WERI-Rb-1 (cell line): Measurements from ENCODE around the gene FAM227B.
"Not testable (repeated sequence)": the region's sequence is repeated elsewhere in the genome, so short reads cannot be mapped to it uniquely, and the experiment has no call there.

Experiments
- DNase-seq: peaks from one replicate; pipeline ENCODE4 v3.0.0-alpha.2; 2020
- H3K27ac ChIP-seq: fragments of 250-450 bp; sonication (Bioruptor Pico); 2 replicates; pipeline ENCODE4 v1.5.1; 2020; ENCODE audit warnings: mild to moderate bottlenecking, moderate library complexity
- H3K27me3 ChIP-seq: fragments of 250-450 bp; sonication (Bioruptor Pico); 2 replicates; pipeline ENCODE4 v1.5.1; 2021; ENCODE audit warnings: mild to moderate bottlenecking, low read depth, moderate library complexity; ENCODE audit not compliant: insufficient read depth, severe bottlenecking
- H3K36me3 ChIP-seq: fragments of 250-450 bp; sonication (Bioruptor Pico); 2 replicates; pipeline ENCODE4 v1.5.1; 2020; ENCODE audit warnings: mild to moderate bottlenecking, moderate library complexity
- H3K4me3 ChIP-seq: 2 replicates; pipeline ENCODE4 v1.5.1; 2011; ENCODE audit warnings: low read depth, mild to moderate bottlenecking, control low read depth, low read length
- H3K9me3 ChIP-seq: fragments of 250-450 bp; sonication (Bioruptor Pico); 2 replicates; pipeline ENCODE4 v1.5.1; 2021; ENCODE audit warnings: mild to moderate bottlenecking, moderate library complexity; ENCODE audit not compliant: severe bottlenecking
- TF ChIP-seq, protein P1 (sequence below): IDR thresholded peaks from 2 replicates; pipeline ENCODE4 v1.5.1; 2011; ENCODE audit warnings: low read depth, mild to moderate bottlenecking, control low read depth, inconsistent platforms, low read length

Gene FAM227B

DNA sequence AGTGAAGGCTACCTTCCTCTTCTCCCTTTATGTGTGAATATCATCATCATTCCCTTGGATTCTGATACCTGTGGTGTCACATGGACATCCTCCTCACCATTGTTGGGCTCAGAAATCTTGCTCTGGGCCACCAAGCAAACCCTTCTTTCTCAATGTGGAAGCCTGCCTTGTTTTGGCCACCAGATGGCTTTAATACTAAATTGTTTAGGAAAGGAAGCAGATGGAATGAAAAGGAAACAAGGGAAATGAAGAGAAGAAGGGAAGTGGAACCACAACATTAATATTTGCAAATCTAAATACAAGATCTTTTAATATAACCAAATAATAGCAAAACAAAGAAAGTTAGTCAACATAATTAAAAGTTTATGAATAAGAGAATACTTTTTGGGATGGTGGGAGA is 14.0 kb downstream of the FAM227B start:
- DNase-seq: no peak

DNA sequence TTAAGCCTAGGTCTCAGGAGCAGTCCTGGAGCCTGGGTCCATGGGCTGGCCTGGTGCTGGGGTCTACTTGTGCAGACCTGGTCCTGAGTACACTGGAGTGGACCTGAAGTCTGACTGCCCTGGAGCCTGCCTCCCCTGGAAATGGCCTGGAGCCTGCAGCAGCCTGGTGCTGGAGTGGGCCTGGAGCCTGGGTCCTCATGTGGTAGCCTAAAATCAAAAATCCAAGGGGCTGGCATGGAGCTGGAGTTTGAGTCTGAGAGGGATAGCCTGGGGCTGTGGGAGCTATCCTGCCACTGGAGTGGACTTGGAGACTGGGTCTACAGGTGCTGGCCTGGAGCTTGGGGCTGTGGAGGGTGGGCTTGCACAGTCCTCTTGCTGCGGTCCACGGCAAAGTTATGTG is 15.0 kb downstream of the FAM227B start:
- TF ChIP-seq, protein P1, sequence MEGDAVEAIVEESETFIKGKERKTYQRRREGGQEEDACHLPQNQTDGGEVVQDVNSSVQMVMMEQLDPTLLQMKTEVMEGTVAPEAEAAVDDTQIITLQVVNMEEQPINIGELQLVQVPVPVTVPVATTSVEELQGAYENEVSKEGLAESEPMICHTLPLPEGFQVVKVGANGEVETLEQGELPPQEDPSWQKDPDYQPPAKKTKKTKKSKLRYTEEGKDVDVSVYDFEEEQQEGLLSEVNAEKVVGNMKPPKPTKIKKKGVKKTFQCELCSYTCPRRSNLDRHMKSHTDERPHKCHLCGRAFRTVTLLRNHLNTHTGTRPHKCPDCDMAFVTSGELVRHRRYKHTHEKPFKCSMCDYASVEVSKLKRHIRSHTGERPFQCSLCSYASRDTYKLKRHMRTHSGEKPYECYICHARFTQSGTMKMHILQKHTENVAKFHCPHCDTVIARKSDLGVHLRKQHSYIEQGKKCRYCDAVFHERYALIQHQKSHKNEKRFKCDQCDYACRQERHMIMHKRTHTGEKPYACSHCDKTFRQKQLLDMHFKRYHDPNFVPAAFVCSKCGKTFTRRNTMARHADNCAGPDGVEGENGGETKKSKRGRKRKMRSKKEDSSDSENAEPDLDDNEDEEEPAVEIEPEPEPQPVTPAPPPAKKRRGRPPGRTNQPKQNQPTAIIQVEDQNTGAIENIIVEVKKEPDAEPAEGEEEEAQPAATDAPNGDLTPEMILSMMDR: no peak
- H3K4me3 ChIP-seq: no peak overlapping the region
- no peak overlapping the region for H3K27ac ChIP-seq
- H3K27me3 ChIP-seq: no peaks in the 10 kb centered on the region
- no peaks in the 10 kb centered on the region for H3K36me3 ChIP-seq
- peaks cover 8% of the 10 kb centered on the region for H3K9me3 ChIP-seq
- no peak for DNase-seq

More for the DNA sequence above, 14.0 kb downstream of the FAM227B start:
- no peaks in the 10 kb centered on the region for H3K36me3 ChIP-seq
- peaks cover 8% of the 10 kb centered on the region for H3K9me3 ChIP-seq
- TF ChIP-seq, protein P1: no peak
- no peak overlapping the region for H3K4me3 ChIP-seq
- no peak overlapping the region for H3K27ac ChIP-seq
- H3K27me3 ChIP-seq: no peaks in the 10 kb centered on the region

DNA sequence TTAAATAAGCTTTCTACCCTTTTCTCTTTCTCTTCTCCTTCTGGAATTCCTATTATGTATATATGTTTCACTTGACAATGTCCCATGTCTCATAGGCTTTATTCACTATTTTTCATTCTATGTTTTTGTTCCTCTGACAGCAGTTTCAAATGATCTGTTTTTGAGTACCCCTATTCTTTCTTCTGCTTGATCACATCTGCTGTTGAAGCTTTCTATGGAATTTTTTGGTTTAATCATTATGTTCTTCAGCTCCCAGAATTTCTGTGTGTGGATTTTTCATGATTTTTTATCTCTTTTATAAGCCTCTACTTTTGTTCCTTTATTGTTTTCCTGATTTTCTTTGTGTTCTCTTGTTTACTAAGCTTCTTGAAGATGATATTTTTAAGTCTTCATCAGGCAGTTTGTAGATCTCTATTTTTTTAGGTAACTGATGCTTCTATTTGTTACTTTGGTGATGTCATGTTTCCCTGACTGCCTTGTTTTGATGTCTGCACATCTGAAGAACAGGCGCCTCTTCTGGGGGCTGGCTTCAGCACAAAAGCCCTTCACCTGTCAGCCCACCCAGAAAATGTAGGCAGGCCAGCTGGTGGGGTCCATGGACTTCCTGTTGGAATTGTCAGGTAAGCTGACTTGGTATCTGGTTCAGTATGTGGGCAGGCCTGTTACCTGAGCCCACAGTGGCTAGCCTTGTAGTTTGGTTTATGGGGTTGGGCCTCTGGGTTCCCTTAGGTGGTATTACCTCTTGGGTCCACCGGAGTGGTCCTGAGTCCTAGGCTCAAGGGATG is 15.8 kb downstream of the FAM227B start:
- no peaks in the 10 kb centered on the region for H3K36me3 ChIP-seq
- no peak overlapping the region for H3K4me3 ChIP-seq
- H3K27ac ChIP-seq: no peak overlapping the region
- TF ChIP-seq, protein P1: no peak
- DNase-seq: no peak
- peaks cover 8% of the 10 kb centered on the region for H3K9me3 ChIP-seq
- no peaks in the 10 kb centered on the region for H3K27me3 ChIP-seq

DNA sequence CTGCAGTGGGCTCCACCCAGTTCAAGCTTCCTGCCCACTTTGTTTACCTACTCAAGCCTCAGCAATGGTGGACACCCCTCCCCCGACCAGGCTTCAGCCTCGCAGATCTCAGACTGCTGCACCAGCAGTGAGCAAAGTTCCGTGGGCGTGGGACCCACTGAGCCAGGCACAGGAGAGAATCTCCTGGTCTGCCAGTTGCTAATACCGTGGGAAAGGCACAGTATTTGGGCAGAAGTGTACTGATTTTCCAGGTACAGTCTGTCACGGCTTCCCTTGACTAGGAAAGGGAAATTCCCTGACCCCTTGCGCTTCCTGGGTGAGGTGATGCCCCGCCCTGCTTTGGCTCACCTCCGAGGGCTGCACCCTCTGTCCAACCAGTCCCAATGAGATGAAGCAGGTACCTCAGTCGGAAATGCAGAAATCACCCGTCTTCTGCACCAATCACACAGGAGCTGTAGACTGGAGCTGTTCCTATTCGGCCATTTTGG is 27.7 kb downstream of the FAM227B start:
- H3K27me3 ChIP-seq, H3K36me3 ChIP-seq, H3K9me3 ChIP-seq, H3K4me3 ChIP-seq, DNase-seq, H3K27ac ChIP-seq: not testable (repeated sequence)

DNA sequence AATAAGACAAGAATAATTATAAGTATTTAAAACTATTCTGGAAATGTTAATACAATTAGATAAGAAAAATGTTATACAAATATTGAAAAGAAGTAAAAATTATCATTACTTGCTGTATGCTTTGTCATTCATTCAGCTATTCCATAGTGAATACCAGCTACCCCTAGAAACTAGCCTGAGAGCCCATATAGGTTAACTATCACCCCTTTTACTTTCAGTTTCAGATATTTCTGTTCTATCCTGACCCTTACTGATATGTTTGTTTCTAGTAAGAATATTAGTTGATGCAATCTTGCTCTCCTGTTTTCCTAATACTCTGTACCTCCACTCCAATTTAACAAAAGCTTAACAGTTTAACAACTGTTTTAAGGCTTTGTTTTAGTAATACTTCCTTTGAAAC is 31.6 kb downstream of the FAM227B start:
- H3K4me3 ChIP-seq: no peak overlapping the region
- H3K36me3 ChIP-seq: no peaks in the 10 kb centered on the region
- no peak for DNase-seq
- no peak overlapping the region for H3K27ac ChIP-seq
- H3K9me3 ChIP-seq: no peaks in the 10 kb centered on the region
- no peaks in the 10 kb centered on the region for H3K27me3 ChIP-seq
- TF ChIP-seq, protein P1: no peak

DNA sequence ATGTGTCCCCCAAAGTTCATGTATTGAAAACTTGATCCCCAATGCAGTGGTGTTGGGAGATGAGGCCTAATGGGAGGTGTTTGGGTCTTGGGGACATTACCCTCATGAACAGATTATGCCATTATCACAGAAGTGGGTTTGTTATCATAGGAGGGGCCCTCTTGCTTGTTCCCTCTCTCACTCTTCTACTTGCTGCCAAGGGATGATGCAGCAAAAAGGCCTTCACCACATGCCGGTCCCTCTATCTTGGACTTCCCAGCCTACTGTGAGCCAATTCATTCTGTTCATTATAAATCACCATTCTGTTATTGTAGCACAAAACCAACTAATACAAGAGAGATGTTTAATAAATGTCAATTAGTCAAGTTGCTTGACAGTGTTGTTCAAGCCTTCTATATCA is 47.2 kb downstream of the FAM227B start:
- no peak overlapping the region for H3K4me3 ChIP-seq
- no peak overlapping the region for H3K27ac ChIP-seq
- H3K36me3 ChIP-seq: no peaks in the 10 kb centered on the region
- DNase-seq: no peak
- no peaks in the 10 kb centered on the region for H3K27me3 ChIP-seq
- no peaks in the 10 kb centered on the region for H3K9me3 ChIP-seq
- TF ChIP-seq, protein P1: no peak
